ENCODE results near the gene CLCA2. TPM values are rescaled to one million over a fixed set of nuclear protein-coding genes. Genes with fewer than 3 reads are reported as not detected.

Gene CLCA2
- total RNA-seq, 1 donor from 2014 or later = not detected

GRCh38 chr1:86394416-86394815 lies 29.6 kb upstream of the CLCA2 start:
- DNase-seq = no peak
- H3K4me1 ChIP-seq = peaks cover 28% of the 10 kb centered on the region
- no peaks in the 10 kb centered on the region for H3K27me3 ChIP-seq (ENCODE audit: low read depth)
- H3K27ac ChIP-seq (replicated peaks) = no peak overlapping the region
- intact Hi-C loops (cut with micrococcal nuclease) = no loop called here
- no peaks in the 10 kb centered on the region for H3K36me3 ChIP-seq
- H3K4me3 ChIP-seq = peak overlapping the region; percentile 94
- peaks cover 9% of the 10 kb centered on the region for H3K9me3 ChIP-seq (replicated peaks)
- TF ChIP-seq CTCF (IDR thresholded peaks at IDR 0.05; ENCODE audit: borderline replicate concordance) = no peak

- peak within 1 kb of the TSS; percentile 94 for H3K4me3 ChIP-seq
- no peaks in the 10 kb centered on the region for H3K36me3 ChIP-seq
- peaks cover 9% of the 10 kb centered on the region for H3K9me3 ChIP-seq (replicated peaks)
- H3K27ac ChIP-seq (replicated peaks) = peak within 1 kb of the TSS; percentile 83
- peaks cover 28% of the 10 kb centered on the region for H3K4me1 ChIP-seq
- DNase-seq = peak; percentile 91
- H3K27me3 ChIP-seq (ENCODE audit: low read depth) = no peaks in the 10 kb centered on the region
- intact Hi-C loops (cut with micrococcal nuclease) = no loop called here
- TF ChIP-seq CTCF (IDR thresholded peaks at IDR 0.05; ENCODE audit: borderline replicate concordance) = no peak
Observed at GRCh38 chr1:86395751-86396497, 28.0 kb upstream of the CLCA2 start, which contains the start of gene ODF2L. Gene ODF2L, minus strand, starts transcription at chr1:86396323. Its CDS starts 9,296 bp downstream, at chr1:86387027.

GRCh38 chr1:86396498-86396890 lies 27.5 kb upstream of the CLCA2 start:
- peak overlapping the region; percentile 83 for H3K27ac ChIP-seq (replicated peaks)
- DNase-seq = no peak
- H3K27me3 ChIP-seq (ENCODE audit: low read depth) = no peaks in the 10 kb centered on the region
- peaks cover 4% of the 10 kb centered on the region for H3K9me3 ChIP-seq (replicated peaks)
- no peaks in the 10 kb centered on the region for H3K36me3 ChIP-seq
- intact Hi-C loops (cut with micrococcal nuclease) = no loop called here
- peaks cover 28% of the 10 kb centered on the region for H3K4me1 ChIP-seq
- no peak for TF ChIP-seq CTCF (IDR thresholded peaks at IDR 0.05; ENCODE audit: borderline replicate concordance)
- peak overlapping the region; percentile 94 for H3K4me3 ChIP-seq

GRCh38 chr1:86409416-86410021 lies 14.5 kb upstream of the CLCA2 start:
- Histone ChIP-seq H3K27ac (replicated peaks) (no peak overlapping the region), H3K36me3 (no peaks in the 10 kb centered on the region), H3K4me1 (no peaks in the 10 kb centered on the region), H3K27me3 (ENCODE audit: low read depth) (no peaks in the 10 kb centered on the region), H3K9me3 (replicated peaks) (no peaks in the 10 kb centered on the region), H3K4me3 (no peak overlapping the region)
- no peak for TF ChIP-seq CTCF (IDR thresholded peaks at IDR 0.05; ENCODE audit: borderline replicate concordance)
- intact Hi-C loops (cut with micrococcal nuclease) = no loop called here
- DNase-seq = no peak

- intact Hi-C loops (cut with micrococcal nuclease) = no loop called here
- no peak for TF ChIP-seq CTCF (IDR thresholded peaks at IDR 0.05; ENCODE audit: borderline replicate concordance)
- H3K4me3 ChIP-seq = no peak overlapping the region
- H3K36me3 ChIP-seq = no peaks in the 10 kb centered on the region
- no peaks in the 10 kb centered on the region for H3K9me3 ChIP-seq (replicated peaks)
- H3K27ac ChIP-seq (replicated peaks) = no peak overlapping the region
- no peak for DNase-seq
- no peaks in the 10 kb centered on the region for H3K4me1 ChIP-seq
- H3K27me3 ChIP-seq (ENCODE audit: low read depth) = no peaks in the 10 kb centered on the region
Observed at GRCh38 chr1:86410879-86411278, 13.1 kb upstream of the CLCA2 start.
